HG02798 (cell line): Measurements from ENCODE around the gene SARS2.
A peak's percentile ranks its signal among the peaks of the same experiment; 100 is the strongest.
"Not testable (repeated sequence)": the region's sequence is repeated elsewhere in the genome, so short reads cannot be mapped to it uniquely, and the experiment has no call there.

Experiments
- ATAC-seq: cut with Tn5 transposase; IDR thresholded peaks from one replicate; pipeline ENCODE4 v1.9.1; 2021; ENCODE audit warnings: mild to moderate bottlenecking; ENCODE audit not compliant: unreplicated experiment, poor library complexity

SARS2 gene

GRCh38 chr19:38929929-38930775, at the start of gene SARS2:
SARS2 (minus strand) TSS chr19:38930763; CDS start chr19:38930736, 27 bp downstream.
- peak; percentile 85 for ATAC-seq

- ATAC-seq, result no peak
Measured at GRCh38 chr19:38979812-38980211, 49.2 kb upstream of the SARS2 start.

DNA sequence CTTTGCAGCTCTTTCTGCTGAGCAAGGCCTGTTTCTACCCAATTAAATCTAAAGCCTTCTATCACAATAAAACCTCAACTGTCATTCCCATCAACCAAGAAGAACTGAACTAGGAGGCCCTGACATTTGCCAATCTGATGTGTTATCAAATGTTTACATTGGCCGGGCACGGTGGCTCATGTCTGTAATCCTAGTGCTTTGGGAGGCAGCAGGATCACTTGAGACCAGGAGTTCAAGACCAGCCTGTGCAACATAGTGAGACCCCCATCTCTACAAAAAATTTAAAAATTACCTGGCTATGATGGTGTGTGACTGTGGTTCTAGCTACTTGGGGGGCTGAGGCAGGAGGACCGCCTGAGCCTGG, 47.7 kb upstream of the SARS2 start:
- no peak for ATAC-seq

DNA sequence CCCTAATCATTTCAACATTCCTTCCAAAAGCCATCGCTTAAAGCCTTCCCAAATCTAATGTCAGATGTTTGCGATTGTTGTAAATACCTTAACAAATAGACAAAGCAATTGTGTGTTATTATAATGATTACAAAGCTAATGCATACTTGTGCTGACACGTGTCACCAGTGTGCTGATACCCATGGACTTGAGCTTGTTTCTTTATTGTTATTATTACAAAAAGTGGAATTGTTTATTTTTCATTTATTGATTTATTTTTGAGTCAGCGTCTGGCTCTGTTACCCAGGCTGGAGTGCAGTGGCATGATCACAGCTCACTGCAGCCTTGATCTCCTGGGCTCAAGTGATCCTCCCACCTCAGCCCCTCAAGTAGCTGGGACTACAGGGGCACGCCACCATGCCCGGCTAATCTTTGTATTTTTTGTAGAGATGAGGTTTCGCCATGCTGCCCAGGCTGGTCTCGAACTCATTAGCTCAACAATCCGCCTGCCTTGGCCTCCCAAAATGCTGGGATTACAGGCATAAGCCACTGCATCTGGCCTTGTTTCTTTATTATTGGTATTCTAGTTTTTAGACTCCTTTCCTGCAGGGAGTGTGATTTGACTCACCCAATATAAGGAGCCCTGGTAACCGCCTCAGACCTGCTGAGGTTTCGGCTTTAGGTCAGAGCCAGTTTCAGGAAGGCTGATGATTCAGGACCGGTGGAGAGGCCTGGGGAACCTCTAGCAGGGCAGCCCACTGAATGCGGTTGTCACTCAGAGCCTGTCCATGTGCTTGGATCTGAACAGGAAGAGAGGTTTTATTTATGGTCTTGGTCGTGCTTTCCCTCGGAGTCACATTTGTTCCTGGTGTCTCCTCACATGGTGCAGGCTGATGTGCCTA, 47.1 kb upstream of the SARS2 start:
- ATAC-seq, result no peak

DNA sequence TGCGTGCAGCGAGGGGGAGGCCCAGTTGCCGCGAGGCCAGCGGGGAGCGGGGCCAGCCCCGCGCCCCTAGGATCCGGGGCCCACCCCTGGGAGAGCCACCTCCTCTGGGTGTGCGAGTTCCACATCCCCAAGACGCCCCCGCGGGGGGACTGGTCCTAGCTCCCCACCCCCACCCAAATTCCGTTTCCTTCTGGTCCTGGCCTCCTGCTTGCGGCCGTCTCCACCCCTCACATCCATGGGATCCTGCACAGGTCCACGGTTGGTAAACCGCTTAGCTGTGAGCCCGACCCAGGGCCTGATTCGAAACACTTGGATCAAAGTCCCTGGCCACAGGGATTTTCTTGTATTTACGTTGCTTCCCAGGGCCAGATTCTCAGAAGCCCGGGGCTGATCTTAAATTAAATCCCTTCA, 45.3 kb upstream of the SARS2 start:
- ATAC-seq, result no peak

- no peak for ATAC-seq
Measured at GRCh38 chr19:38975214-38975860, 44.8 kb upstream of the SARS2 start, which contains the start of gene FBXO17. FBXO17 (minus strand) TSS chr19:38975742; CDS start chr19:38950319, 25,423 bp downstream.

- no peak for ATAC-seq
Measured at GRCh38 chr19:38974624-38975213, 44.2 kb upstream of the SARS2 start.

GRCh38 chr19:38971672-38972071, 41.1 kb upstream of the SARS2 start:
- no peak for ATAC-seq

- ATAC-seq, result no peak
Measured at GRCh38 chr19:38970664-38971532, 40.3 kb upstream of the SARS2 start.

DNA sequence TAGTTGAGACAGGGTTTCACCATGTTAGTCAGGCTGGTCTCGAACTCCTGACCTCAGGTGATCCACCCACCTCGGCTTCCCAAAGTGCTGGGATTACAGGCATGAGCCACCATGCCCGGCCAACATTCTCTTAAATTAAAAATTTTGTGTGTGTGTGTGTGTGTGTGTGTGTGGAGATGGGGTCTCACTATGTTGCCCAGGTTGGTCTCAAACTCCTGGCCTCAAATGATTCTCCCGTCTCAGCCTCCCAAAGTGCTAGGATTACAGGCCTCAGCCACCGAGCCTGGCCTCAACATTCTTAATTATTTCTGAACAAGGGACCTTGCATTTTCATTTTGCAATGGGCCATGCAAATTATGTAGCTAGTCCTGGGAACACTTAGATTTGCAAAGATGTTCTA, 35.6 kb upstream of the SARS2 start:
- not testable (repeated sequence) for ATAC-seq

GRCh38 chr19:38964738-38965137, 34.2 kb upstream of the SARS2 start:
- ATAC-seq, result no peak

DNA sequence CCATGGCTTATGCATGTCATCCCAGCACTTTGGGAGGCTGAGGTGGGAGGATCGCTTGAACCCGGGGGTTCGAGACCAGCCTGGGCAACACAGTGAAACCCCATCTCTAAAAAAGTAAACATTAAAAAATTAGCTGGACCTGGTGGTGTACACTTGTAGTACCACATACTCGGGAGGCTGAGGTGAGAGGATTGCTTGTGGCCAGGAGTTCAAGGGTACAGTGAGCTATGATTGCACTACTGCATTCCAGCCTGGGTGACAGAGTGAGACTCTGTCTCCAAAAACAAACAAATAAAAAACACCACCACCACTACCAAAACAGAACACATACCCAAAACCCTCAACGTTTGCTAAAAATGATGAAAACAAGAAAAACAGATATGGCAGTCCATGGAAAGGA, 29.1 kb upstream of the SARS2 start:
- ATAC-seq, result no peak

GRCh38 chr19:38958301-38958700, 27.7 kb upstream of the SARS2 start:
- ATAC-seq, result no peak

DNA sequence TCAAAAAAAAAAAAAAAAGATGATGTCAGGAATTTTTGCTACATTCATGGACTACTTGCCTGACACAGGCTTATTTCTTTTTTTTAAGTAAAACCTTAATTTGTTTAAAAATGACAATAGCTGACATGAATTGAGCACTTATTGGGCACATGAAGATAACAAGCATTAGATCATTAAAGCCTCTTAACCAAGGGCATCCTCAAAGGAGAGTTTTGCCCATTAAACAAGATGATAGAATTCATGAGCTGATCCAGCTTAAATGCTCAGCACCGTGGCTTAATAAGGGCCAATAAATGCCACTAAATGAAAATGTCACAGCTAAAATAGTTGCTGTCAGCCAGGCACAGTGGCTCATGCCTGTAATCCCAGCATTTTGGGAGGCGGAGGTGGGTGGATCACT, 25.7 kb upstream of the SARS2 start:
- ATAC-seq, result no peak

DNA sequence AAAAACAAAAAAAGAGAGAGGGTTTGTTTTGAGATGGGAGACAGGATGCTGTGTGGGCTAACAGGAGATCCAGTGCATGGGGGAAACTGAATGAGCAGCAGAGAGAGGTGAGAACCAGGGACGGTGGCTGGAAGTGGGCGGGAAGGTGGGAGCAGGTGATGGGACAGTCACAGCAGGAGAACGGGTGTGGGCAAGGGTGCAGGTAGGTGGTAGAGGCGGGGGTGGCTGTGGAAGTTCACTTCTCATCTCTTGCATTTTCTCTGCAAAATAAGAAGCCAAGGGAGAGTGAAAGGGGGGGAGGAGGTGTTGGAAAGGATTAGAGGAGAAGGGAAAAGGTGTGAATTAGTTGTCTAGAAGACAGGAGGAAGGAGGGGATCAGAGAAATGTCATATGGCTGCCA, 23.1 kb upstream of the SARS2 start:
- ATAC-seq, result no peak

GRCh38 chr19:38952395-38953165, 22.0 kb upstream of the SARS2 start:
- no peak for ATAC-seq

- no peak for ATAC-seq
Measured at GRCh38 chr19:38951187-38951586, 20.6 kb upstream of the SARS2 start.

DNA sequence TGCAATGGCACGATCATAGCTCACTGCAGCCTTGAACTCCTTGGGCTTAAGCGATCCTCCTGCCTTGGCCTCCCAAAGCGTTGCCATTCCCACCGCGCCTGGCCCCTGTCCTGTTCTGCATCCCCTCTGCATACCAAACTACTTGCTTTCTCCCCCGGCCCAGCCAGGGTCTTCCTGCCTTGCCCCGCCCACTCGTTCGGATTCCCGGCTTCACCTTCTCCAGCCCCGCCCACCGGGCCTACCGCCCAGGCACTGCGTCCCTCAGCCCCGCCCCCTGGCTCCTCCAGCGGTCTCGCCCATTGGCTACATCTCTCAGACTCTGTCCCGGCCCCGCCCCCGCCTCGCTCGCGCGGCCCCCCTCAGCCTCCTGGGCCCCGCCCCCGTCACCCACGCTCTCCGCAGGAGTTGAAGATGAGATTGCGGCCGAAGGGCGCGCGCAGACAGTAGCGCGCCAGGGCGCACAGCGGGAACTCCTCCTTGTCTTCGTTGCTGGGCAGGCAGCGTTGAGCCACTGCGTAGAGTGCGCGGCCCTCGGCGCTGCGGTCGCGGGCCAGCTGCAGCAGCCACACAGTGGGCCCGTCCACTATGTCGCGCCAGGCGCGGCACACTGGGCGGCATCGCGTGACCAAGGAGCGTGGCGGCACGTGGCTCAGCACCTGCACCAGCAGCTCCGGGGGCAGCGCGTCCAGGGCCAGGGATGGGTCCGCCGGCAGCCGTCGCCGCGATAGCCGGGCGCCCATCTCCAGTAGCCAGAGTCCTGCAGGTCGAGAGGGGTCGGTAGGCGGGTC, 19.2 kb upstream of the SARS2 start:
- no peak for ATAC-seq
